ENCODE results near the gene ARIH1.
A peak's percentile ranks its signal among the peaks of the same experiment; 100 is the strongest.

Gene ARIH1

GRCh38 chr15:72584006-72584405, 109.9 kb downstream of the ARIH1 start:
- POLR2A ChIA-PET, result no interaction called here
- TF ChIP-seq FOXA1 (IDR thresholded peaks at IDR 0.05), result no peak
- no peak for TF ChIP-seq ELF4 (IDR thresholded peaks at IDR 0.05)
- TF ChIP-seq SP1 (IDR thresholded peaks at IDR 0.05), result no peak
- TF ChIP-seq ZNF384 (IDR thresholded peaks at IDR 0.05), result no peak
- no peak for TF ChIP-seq PKNOX1 (IDR thresholded peaks at IDR 0.05)
- no peak for TF ChIP-seq HDGF (IDR thresholded peaks at IDR 0.05; ENCODE audit: borderline replicate concordance)
- no peak for TF ChIP-seq LEF1 (IDR thresholded peaks at IDR 0.05; ENCODE audit: borderline replicate concordance)
- TF ChIP-seq FOXK2 (IDR thresholded peaks at IDR 0.05), result no peak
- TF ChIP-seq TARDBP (IDR thresholded peaks at IDR 0.05), result no peak
- TF ChIP-seq BHLHE40 (IDR thresholded peaks at IDR 0.05; ENCODE audit: borderline replicate concordance), result no peak
- CTCF ChIA-PET, result interaction anchor here (0.9 kb wide), 1 partner anchor 16 kb away, joined by 3 read pairs; no protein-coding TSS in a partner anchor
- DNase-seq (ENCODE audit: extremely low spot score), result no peak

GRCh38 chr15:72585025-72585424, 110.9 kb downstream of the ARIH1 start:
- no peak for DNase-seq (ENCODE audit: extremely low spot score)
- ChIA-PET POLR2A (no interaction called here), CTCF (no interaction called here)
- TF ChIP-seq FOXM1 (IDR thresholded peaks at IDR 0.05; ENCODE audit: borderline replicate concordance) (no peak), FOXK2 (IDR thresholded peaks at IDR 0.05) (no peak), FOXA1 (IDR thresholded peaks at IDR 0.05) (no peak), PKNOX1 (IDR thresholded peaks at IDR 0.05) (no peak), ARNT (IDR thresholded peaks at IDR 0.05) (no peak), TARDBP (IDR thresholded peaks at IDR 0.05) (no peak), SP1 (IDR thresholded peaks at IDR 0.05) (no peak), BHLHE40 (IDR thresholded peaks at IDR 0.05; ENCODE audit: borderline replicate concordance) (no peak), LEF1 (IDR thresholded peaks at IDR 0.05; ENCODE audit: borderline replicate concordance) (no peak), ZNF384 (IDR thresholded peaks at IDR 0.05) (no peak), L3MBTL2 (conservative IDR thresholded peaks at IDR 0.05) (no peak), NFRKB (IDR thresholded peaks at IDR 0.05) (no peak), SUZ12 (IDR thresholded peaks at IDR 0.05) (no peak), HDGF (IDR thresholded peaks at IDR 0.05; ENCODE audit: borderline replicate concordance) (no peak), ELF4 (IDR thresholded peaks at IDR 0.05) (no peak), CTBP1 (IDR thresholded peaks at IDR 0.05; ENCODE audit: borderline replicate concordance) (no peak)

- ChIA-PET CTCF (interaction anchor here (1.5 kb wide), 1 partner anchor 14 kb away, joined by 7 read pairs; no protein-coding TSS in a partner anchor), POLR2A (no interaction called here)
- DNase-seq (ENCODE audit: extremely low spot score), result peak; percentile 13
- TF ChIP-seq PKNOX1 (IDR thresholded peaks at IDR 0.05) (no peak), LEF1 (IDR thresholded peaks at IDR 0.05; ENCODE audit: borderline replicate concordance) (no peak), ARNT (IDR thresholded peaks at IDR 0.05) (no peak), FOXA1 (IDR thresholded peaks at IDR 0.05) (no peak), FOXM1 (IDR thresholded peaks at IDR 0.05; ENCODE audit: borderline replicate concordance) (no peak), TARDBP (IDR thresholded peaks at IDR 0.05) (no peak), ZNF384 (IDR thresholded peaks at IDR 0.05) (no peak), CTBP1 (IDR thresholded peaks at IDR 0.05; ENCODE audit: borderline replicate concordance) (no peak), SUZ12 (IDR thresholded peaks at IDR 0.05) (no peak), HDGF (IDR thresholded peaks at IDR 0.05; ENCODE audit: borderline replicate concordance) (no peak), NFRKB (IDR thresholded peaks at IDR 0.05) (no peak), ELF4 (IDR thresholded peaks at IDR 0.05) (no peak)
Observed at GRCh38 chr15:72585476-72586058, 111.4 kb downstream of the ARIH1 start.

- no peak for DNase-seq (ENCODE audit: extremely low spot score)
- ChIA-PET CTCF (no interaction called here), POLR2A (no interaction called here)
- TF ChIP-seq CTBP1 (IDR thresholded peaks at IDR 0.05; ENCODE audit: borderline replicate concordance) (no peak), TARDBP (IDR thresholded peaks at IDR 0.05) (no peak), FOXK2 (IDR thresholded peaks at IDR 0.05) (no peak), SP1 (IDR thresholded peaks at IDR 0.05) (no peak), HDGF (IDR thresholded peaks at IDR 0.05; ENCODE audit: borderline replicate concordance) (no peak), LEF1 (IDR thresholded peaks at IDR 0.05; ENCODE audit: borderline replicate concordance) (no peak)
Observed at GRCh38 chr15:72588096-72588495, 114.0 kb downstream of the ARIH1 start.

GRCh38 chr15:72590427-72590826, 116.3 kb downstream of the ARIH1 start:
- CTCF ChIA-PET, result interaction anchor here (1.8 kb wide), 1 partner anchor 9 kb away, joined by 15 read pairs; no protein-coding TSS in a partner anchor

More at GRCh38 chr15:72590427-72590826, 116.3 kb downstream of the ARIH1 start:
- TF ChIP-seq ARNT (IDR thresholded peaks at IDR 0.05), result no peak
- TF ChIP-seq ELF4 (IDR thresholded peaks at IDR 0.05), result no peak
- TF ChIP-seq HDGF (IDR thresholded peaks at IDR 0.05; ENCODE audit: borderline replicate concordance), result no peak
- no peak for TF ChIP-seq ZNF384 (IDR thresholded peaks at IDR 0.05)
- TF ChIP-seq PKNOX1 (IDR thresholded peaks at IDR 0.05), result no peak
- no peak for TF ChIP-seq FOXM1 (IDR thresholded peaks at IDR 0.05; ENCODE audit: borderline replicate concordance)
- no peak for DNase-seq (ENCODE audit: extremely low spot score)
- POLR2A ChIA-PET, result no interaction called here
